Stomach (tissue), 9 donors: ENCODE results near the gene SPDYE16. TPM values are rescaled to one million over a fixed set of nuclear protein-coding genes. Genes with fewer than 3 reads are reported as not detected.
"Not testable (repeated sequence)": the region's sequence is repeated elsewhere in the genome, so short reads cannot be mapped to it uniquely, and the experiment has no call there.

Experiments used
- DNase-seq, 2 donors: peaks; one replicate each; pipeline versions ENCODE4 v3.0.0 to v3.0.0-alpha.2; 2013 to 2019
- H3K27ac ChIP-seq, 5 donors: fragments of 200-600 bp in 4 of 5; sonication (generic) in 4 of 5; one replicate each; pipeline ENCODE4 v1.5.1; 2013 to 2019; ENCODE audit warnings: mild to moderate bottlenecking in 1 of 5, moderate library complexity in 1 of 5
- H3K27me3 ChIP-seq, 3 donors: fragments of 200-600 bp; sonication (generic); one replicate each; pipeline ENCODE4 v1.5.1; 2017 to 2019; ENCODE audit warnings: mixed run types in 1 of 3
- H3K36me3 ChIP-seq, 4 donors: fragments of 200-600 bp; sonication (generic); 1 replicate in 3 of 4; 2 replicates in 1 of 4; pipeline ENCODE4 v1.5.1; 2016 to 2019
- H3K4me1 ChIP-seq, 4 donors: fragments of 200-600 bp; sonication (generic); one replicate each; pipeline ENCODE4 v1.5.1; 2016 to 2019
- H3K4me3 ChIP-seq, 4 donors: fragments of 200-600 bp; sonication (generic) in 3 of 4; one replicate each; pipeline ENCODE4 v1.5.1; 2016 to 2019; ENCODE audit warnings: mild to moderate bottlenecking in 1 of 4
- H3K9me3 ChIP-seq, 4 donors: fragments of 200-600 bp; sonication (generic); one replicate each; pipeline ENCODE4 v1.5.1; 2016 to 2019
- POLR2AphosphoS5 ChIP-seq, 3 donors: sonication (generic); formaldehyde crosslinking; IDR thresholded peaks; one replicate each; pipeline ENCODE4 v1.6.1; 2016; ENCODE audit warnings: antibody characterized with exemption in 3 of 3
- WGBS, 5 donors: extraction: QIAGEN DNeasy Blood & Tissue Kit in 3 of 5; methylation state at CpG; one replicate each; pipeline versions ENCODE4 v1.1.5 to v1.1.7; 2013 to 2018; 5-methylcytosine and 5-hydroxymethylcytosine counted together
- intact Hi-C: fragments of 100-400 bp; cut with DNase I; formaldehyde crosslinking; loops from one replicate; pipeline ENCODE4 v1.15.1; 2023; ENCODE audit warnings: low total_unique reads
- polyA plus RNA-seq, 3 donors: library from polyadenylated mRNA; stranded (reverse); fragments of 200-250 nt; gene quantifications; one replicate each; pipeline ENCODE4 v1.2.3, GENCODE V29; 2013
- total RNA-seq, 5 donors: library from RNA; depleted of rRNA; stranded (reverse); fragments of >200 nt; gene quantifications; one replicate each; pipeline versions ENCODE4 v1.1.0 to v1.2.3, GENCODE V29; 2014 to 2016
- donor health status: healthy with polysubstance abuse.
- donor health status: Bipolar disorder and iron deficiency.
- donor health status: healthy.

The SPDYE16 gene
- total and polyA plus RNA-seq, 8 donors = 0.03 TPM; not detected in 7

- H3K36me3 ChIP-seq = peaks cover 24 to 64% (median 64%) of the 10 kb centered on the region in 4 donors
- no peak overlapping the region for H3K4me3 ChIP-seq
- peak in 1 of 2 donors; percentile 9 for DNase-seq
- WGBS, 5 donors = 84 to 90% (median 89%) methylated on average over 18 to 32 of the region's 32 CpGs
- no peak for TF ChIP-seq POLR2AphosphoS5 (IDR thresholded peaks at IDR 0.05)
- H3K27me3 ChIP-seq = no peaks in the 10 kb centered on the region
- H3K27ac ChIP-seq = no peak overlapping the region
- H3K4me1 ChIP-seq = peaks cover 7 to 11% (median 10%) of the 10 kb centered on the region in 4 donors
- H3K9me3 ChIP-seq = no peaks in the 10 kb centered on the region
- intact Hi-C loops = no loop called here
Observed at GRCh38 chr7:76505168-76506080, 37.7 kb downstream of the SPDYE16 start.

GRCh38 chr7:76504351-76505167, 38.5 kb downstream of the SPDYE16 start:
- 82 to 86% (median 84%) methylated on average over 13 to 23 of the region's 33 CpGs for WGBS, 5 donors
- H3K4me3 ChIP-seq, H3K4me1 ChIP-seq, DNase-seq, H3K27ac ChIP-seq, intact Hi-C loops, H3K27me3 ChIP-seq, H3K9me3 ChIP-seq: not testable (repeated sequence)
- peaks cover 24 to 64% (median 64%) of the 10 kb centered on the region in 4 donors for H3K36me3 ChIP-seq

- peak in 1 of 2 donors; percentile 0 for DNase-seq
- intact Hi-C loops = not testable (repeated sequence)
- WGBS, 5 donors = 88 to 94% (median 92%) methylated on average over 11 to 12 of the region's 12 CpGs; no CpG with 5 or more reads in 1 of the 5 donors
Observed at GRCh38 chr7:76503244-76503643, 39.9 kb downstream of the SPDYE16 start.

GRCh38 chr7:76502836-76503235, 40.3 kb downstream of the SPDYE16 start:
- not testable (repeated sequence) for H3K27ac ChIP-seq

More at GRCh38 chr7:76503244-76503643, 39.9 kb downstream of the SPDYE16 start:
- not testable (repeated sequence) for H3K4me3 ChIP-seq, H3K27ac ChIP-seq, H3K9me3 ChIP-seq, H3K4me1 ChIP-seq, H3K27me3 ChIP-seq
- peaks cover 24 to 64% (median 64%) of the 10 kb centered on the region in 4 donors for H3K36me3 ChIP-seq

GRCh38 chr7:76502224-76502623, 40.9 kb downstream of the SPDYE16 start:
- H3K4me3 ChIP-seq, H3K27me3 ChIP-seq, H3K4me1 ChIP-seq, intact Hi-C loops, H3K9me3 ChIP-seq, H3K27ac ChIP-seq: not testable (repeated sequence)
- peaks cover 24 to 59% (median 58%) of the 10 kb centered on the region in 4 donors for H3K36me3 ChIP-seq
- peak in 1 of 2 donors; percentile 1 for DNase-seq
- 45 to 82% (median 76%) methylated on average over 4 to 13 of the region's 13 CpGs for WGBS, 5 donors

More at GRCh38 chr7:76502836-76503235, 40.3 kb downstream of the SPDYE16 start:
- H3K36me3 ChIP-seq = peaks cover 24 to 64% (median 63%) of the 10 kb centered on the region in 4 donors
- H3K9me3 ChIP-seq, intact Hi-C loops, H3K4me3 ChIP-seq, H3K27me3 ChIP-seq, H3K4me1 ChIP-seq: not testable (repeated sequence)
- WGBS, 5 donors = 89 to 95% (median 89%) methylated on average over 7 to 16 of the region's 16 CpGs; no CpG with 5 or more reads in 1 of the 5 donors
- DNase-seq = peak in 1 of 2 donors; percentile 0

- intact Hi-C loops, H3K27me3 ChIP-seq, H3K27ac ChIP-seq, H3K4me1 ChIP-seq, H3K4me3 ChIP-seq, DNase-seq, H3K9me3 ChIP-seq: not testable (repeated sequence)
- peaks cover 17 to 36% (median 34%) of the 10 kb centered on the region in 4 donors for H3K36me3 ChIP-seq
- 60 to 78% (median 67%) methylated on average over 1 to 8 of the region's 19 CpGs; no CpG with 5 or more reads in 2 of the 5 donors for WGBS, 5 donors
Observed at GRCh38 chr7:76499924-76500241, 43.2 kb downstream of the SPDYE16 start.

- H3K4me3 ChIP-seq, DNase-seq, H3K4me1 ChIP-seq, H3K27ac ChIP-seq, H3K9me3 ChIP-seq, H3K27me3 ChIP-seq, intact Hi-C loops: not testable (repeated sequence)
- H3K36me3 ChIP-seq = peaks cover 17 to 30% (median 29%) of the 10 kb centered on the region in 4 donors
- WGBS, 5 donors = 63 to 83% (median 73%) methylated on average over 1 to 14 of the region's 28 CpGs
Observed at GRCh38 chr7:76499201-76499923, 43.7 kb downstream of the SPDYE16 start.

GRCh38 chr7:76498583-76499200, 44.4 kb downstream of the SPDYE16 start:
- intact Hi-C loops, DNase-seq, H3K27ac ChIP-seq, H3K27me3 ChIP-seq, H3K9me3 ChIP-seq, H3K4me1 ChIP-seq, H3K4me3 ChIP-seq: not testable (repeated sequence)
- WGBS, 5 donors = 82 to 94% (median 85%) methylated on average over 5 to 7 of the region's 10 CpGs; no CpG with 5 or more reads in 1 of the 5 donors
- peaks cover 17 to 29% (median 28%) of the 10 kb centered on the region in 4 donors for H3K36me3 ChIP-seq

- H3K27me3 ChIP-seq, H3K27ac ChIP-seq, H3K4me3 ChIP-seq, DNase-seq, H3K4me1 ChIP-seq, H3K9me3 ChIP-seq, intact Hi-C loops: not testable (repeated sequence)
- WGBS, 5 donors = 47 to 71% (median 66%) methylated on average over 9 to 11 of the region's 27 CpGs; no CpG with 5 or more reads in 2 of the 5 donors
- H3K36me3 ChIP-seq = peaks cover 16 to 24% (median 22%) of the 10 kb centered on the region in 4 donors
Observed at GRCh38 chr7:76497918-76498582, 45.0 kb downstream of the SPDYE16 start.

- 85 to 89% (median 87%) methylated on average over 4 to 16 of the region's 16 CpGs; no CpG with 5 or more reads in 1 of the 5 donors for WGBS, 5 donors
- H3K36me3 ChIP-seq = peaks cover 0 to 14% (median 4%) of the 10 kb centered on the region in 4 donors
- H3K4me1 ChIP-seq, H3K4me3 ChIP-seq, H3K27ac ChIP-seq, DNase-seq, H3K9me3 ChIP-seq, H3K27me3 ChIP-seq, intact Hi-C loops: not testable (repeated sequence)
Observed at GRCh38 chr7:76495717-76496116, 47.4 kb downstream of the SPDYE16 start.
